Ovary (tissue), 9 donors: ENCODE data around the gene SLC25A18. TPM values are rescaled to one million over a fixed set of nuclear protein-coding genes. Genes with fewer than 3 reads are reported as not detected.
A peak's percentile ranks its signal among the peaks of the same experiment; 100 is the strongest.
"Not testable (repeated sequence)": the region's sequence is repeated elsewhere in the genome, so short reads cannot be mapped to it uniquely, and the experiment has no call there.

ENCODE experiments used
- DNase-seq, 5 donors: peaks; one replicate each; pipeline ENCODE4 v3.0.0-alpha.2; 2019 to 2020
- H3K27ac ChIP-seq, 2 donors: fragments of 200-600 bp; one replicate each; pipeline versions ENCODE4 v1.5.1 to v1.8.0; 2019 to 2022
- H3K27me3 ChIP-seq: fragments of 200-600 bp; one replicate; pipeline ENCODE4 v1.8.0; 2022
- H3K36me3 ChIP-seq: fragments of 200-600 bp; sonication (generic); one replicate; pipeline ENCODE4 v1.5.1; 2019
- H3K4me1 ChIP-seq: one replicate; pipeline ENCODE4 v1.8.1; 2013; ENCODE audit warnings: mild to moderate bottlenecking, moderate library complexity; ENCODE audit not compliant: insufficient read depth
- H3K4me3 ChIP-seq: fragments of 200-600 bp; sonication (generic); one replicate; pipeline ENCODE4 v1.5.1; 2017
- H3K9me3 ChIP-seq, 2 donors: fragments of 200-600 bp in 1 of 2; sonication (generic) in 1 of 2; one replicate each; pipeline versions ENCODE4 v1.5.1 to v1.8.1; 2013 to 2019; ENCODE audit warnings: mild to moderate bottlenecking in 1 of 2, moderate library complexity in 1 of 2
- CTCF ChIP-seq, 3 donors: fragments of 450-650 bp in 2 of 3; fragments of 200-600 bp in 1 of 3; IDR thresholded peaks; one replicate each; pipeline versions ENCODE4 v1.5.1 to v1.8.0; 2016 to 2022; ENCODE audit warnings: antibody characterized with exemption in 3 of 3, mild to moderate bottlenecking in 1 of 3
- EP300 ChIP-seq: sonication (generic); formaldehyde crosslinking; IDR thresholded peaks from one replicate; pipeline ENCODE4 v1.6.1; 2017; ENCODE audit warnings: antibody characterized with exemption
- POLR2A ChIP-seq: fragments of 450-650 bp; IDR thresholded peaks from one replicate; pipeline ENCODE4 v1.6.1; 2017; ENCODE audit warnings: antibody characterized with exemption, mild to moderate bottlenecking, moderate library complexity
- WGBS, 3 donors: extraction: QIAGEN DNeasy Blood & Tissue Kit in 1 of 3; methylation state at CpG; one replicate each; pipeline versions ENCODE4 v1.1.5 to v1.1.7; 2013 to 2017; 5-methylcytosine and 5-hydroxymethylcytosine counted together
- intact Hi-C, 4 donors: fragments of 100-400 bp; cut with DNase I; formaldehyde crosslinking; loops; one replicate each; pipeline versions ENCODE4 v1.11.0 to v1.15.1; 2022 to 2023
- polyA plus RNA-seq, 2 donors: library from polyadenylated mRNA; stranded (reverse); fragments of 200-250 nt in 1 of 2; fragments of 350-450 nt in 1 of 2; fragmentation: Illumina TruSeq in 1 of 2; extraction: RNeasy Lipid Tissue Mini Kit (QIAGEN cat#74804) in 1 of 2; gene quantifications; one replicate each; pipeline ENCODE4 v1.2.3, GENCODE V29; 2013 to 2014
- total RNA-seq, 7 donors: library from RNA; depleted of rRNA in 2 of 7; stranded (reverse); fragments of >200 nt in 2 of 7; fragmentation: NEBNext Ultra II Directional in 3 of 7; extraction: Animal tissue kit (Norgen Biotek cat#: 25700) in 3 of 7; gene quantifications; one replicate each; pipeline versions ENCODE4 v1.1.0 to v1.2.4, GENCODE V29; 2016 to 2023
- donor health status: DM: no; HTN: no; CAD: no; lungs with moderate emphysema.
- donor health status: DM: no; HTN: no; CAD: no.
- donor health status: Bipolar disorder and iron deficiency.
- donor health status: DM: yes; HTN: yes; CAD: no.
- donor health status: DM: no; HTN: no; CAD: no.
- donor health status: DM: yes; HTN: yes; CAD: no.

SLC25A18 gene
- total and polyA plus RNA-seq, 9 donors = 0.41 to 2.8 (median 1.3) TPM

DNA sequence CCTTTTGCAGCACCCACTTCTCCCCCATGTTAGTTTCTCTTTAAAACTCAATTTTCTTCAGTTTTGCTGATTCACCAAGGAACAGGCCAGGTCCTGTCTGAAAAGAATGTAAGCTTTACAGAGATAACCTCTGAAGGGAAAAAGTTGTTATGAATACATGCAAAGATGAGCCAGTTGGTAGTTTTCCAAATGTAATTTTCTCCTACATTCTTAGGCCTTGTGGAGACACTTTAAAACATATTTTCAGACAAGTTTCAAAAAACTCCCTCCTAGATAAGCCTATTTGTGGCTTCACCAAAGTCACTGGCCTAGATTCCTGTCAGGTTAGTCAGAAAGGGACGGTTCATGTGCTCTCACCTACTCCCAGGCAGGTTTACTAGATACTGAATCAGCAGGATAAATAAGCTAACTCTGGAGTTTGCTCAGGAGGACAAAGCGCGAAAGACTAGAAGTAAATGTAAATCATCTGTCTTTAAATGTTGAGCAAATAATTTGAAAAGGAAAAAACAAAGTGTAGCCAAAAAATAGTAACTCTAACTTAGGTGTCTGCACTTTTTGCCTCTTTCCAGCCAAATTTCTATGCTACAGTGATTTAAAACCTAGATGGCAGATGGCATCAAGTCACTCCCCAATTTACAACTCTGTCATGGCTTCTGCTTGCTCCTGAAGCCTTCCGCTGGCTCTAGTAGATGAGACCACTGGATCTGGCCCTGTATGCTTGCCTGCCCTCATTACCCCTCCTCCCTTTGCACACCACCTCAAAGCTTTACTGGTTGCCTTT lies 70.1 kb downstream of the SLC25A18 start:
- Histone ChIP-seq H3K4me1 (peaks cover 4% of the 10 kb centered on the region), H3K36me3 (no peaks in the 10 kb centered on the region), H3K4me3 (no peak overlapping the region), H3K9me3 (no peaks in the 10 kb centered on the region), H3K27me3 (no peaks in the 10 kb centered on the region), H3K27ac (peak overlapping the region in 1 of 2 donors; percentile 62)
- no peak for DNase-seq
- intact Hi-C loops = loop anchor here in 1 of 4 donors (10.0 kb wide), 1 partner anchor 59 kb away; no protein-coding TSS in a partner anchor
- 20 to 23% (median 20%) methylated on average over 4 of the region's 4 CpGs for WGBS, 3 donors
- TF ChIP-seq POLR2A (no peak), CTCF (IDR thresholded peaks at IDR 0.05) (no peak), EP300 (no peak)

DNA sequence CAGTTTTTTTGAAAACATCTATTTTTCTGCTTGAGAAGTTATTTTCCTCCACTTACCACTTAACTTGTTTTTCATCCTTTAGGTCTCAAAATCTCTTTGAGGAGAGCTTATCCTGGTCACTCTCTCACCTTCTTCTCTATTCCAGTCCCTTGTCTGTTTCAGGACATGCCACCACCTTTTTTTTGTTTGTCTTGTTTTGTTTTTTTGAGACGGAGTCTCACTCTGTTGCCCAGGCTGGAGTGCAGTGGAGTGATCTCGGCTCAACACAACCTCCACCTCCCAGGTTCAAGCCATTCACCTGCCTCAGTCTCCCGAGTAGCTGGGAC lies 70.7 kb downstream of the SLC25A18 start:
- 53 to 71% (median 67%) methylated on average over 3 of the region's 3 CpGs for WGBS, 3 donors
- no peak for DNase-seq
- H3K4me3 ChIP-seq = no peak overlapping the region
- H3K27me3 ChIP-seq = no peaks in the 10 kb centered on the region
- intact Hi-C loops = loop anchor here in 1 of 4 donors (10.0 kb wide), 1 partner anchor 59 kb away; no protein-coding TSS in a partner anchor
- H3K36me3 ChIP-seq = no peaks in the 10 kb centered on the region
- TF ChIP-seq POLR2A = no peak
- no peak for TF ChIP-seq EP300
- TF ChIP-seq CTCF (IDR thresholded peaks at IDR 0.05) = no peak
- H3K9me3 ChIP-seq = no peaks in the 10 kb centered on the region
- H3K4me1 ChIP-seq = peaks cover 4% of the 10 kb centered on the region
- H3K27ac ChIP-seq = peak overlapping the region in 1 of 2 donors; percentile 62

DNA sequence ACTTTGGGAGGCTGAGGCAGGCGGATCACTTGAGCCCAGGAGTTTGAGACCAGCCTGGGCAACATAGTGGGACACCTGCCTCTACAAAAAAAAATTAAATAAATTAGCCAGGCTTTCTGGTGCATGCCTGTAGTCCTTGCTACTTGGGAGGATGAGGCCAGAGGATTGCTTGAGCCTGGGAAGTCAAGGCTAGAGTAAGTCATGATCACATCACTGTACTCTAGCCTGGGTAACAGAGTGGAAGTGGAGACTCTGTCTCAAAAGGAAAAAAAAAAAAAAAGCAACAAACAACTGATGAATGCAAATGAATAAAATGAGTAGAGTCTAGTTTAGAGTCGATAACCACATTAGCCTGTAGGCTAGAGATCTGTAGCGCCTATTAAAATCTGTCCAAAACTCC lies 71.4 kb downstream of the SLC25A18 start:
- Histone ChIP-seq H3K27me3 (no peaks in the 10 kb centered on the region), H3K4me3 (no peak overlapping the region), H3K4me1 (peaks cover 5% of the 10 kb centered on the region), H3K9me3 (no peaks in the 10 kb centered on the region), H3K36me3 (no peaks in the 10 kb centered on the region), H3K27ac (no peak overlapping the region)
- TF ChIP-seq POLR2A = no peak
- WGBS, 3 donors = 93 to 96% (median 94%) methylated on average over 3 of the region's 3 CpGs
- intact Hi-C loops = loop anchor here in 1 of 4 donors (10.0 kb wide), 1 partner anchor 60 kb away; no protein-coding TSS in a partner anchor
- DNase-seq = no peak

DNA sequence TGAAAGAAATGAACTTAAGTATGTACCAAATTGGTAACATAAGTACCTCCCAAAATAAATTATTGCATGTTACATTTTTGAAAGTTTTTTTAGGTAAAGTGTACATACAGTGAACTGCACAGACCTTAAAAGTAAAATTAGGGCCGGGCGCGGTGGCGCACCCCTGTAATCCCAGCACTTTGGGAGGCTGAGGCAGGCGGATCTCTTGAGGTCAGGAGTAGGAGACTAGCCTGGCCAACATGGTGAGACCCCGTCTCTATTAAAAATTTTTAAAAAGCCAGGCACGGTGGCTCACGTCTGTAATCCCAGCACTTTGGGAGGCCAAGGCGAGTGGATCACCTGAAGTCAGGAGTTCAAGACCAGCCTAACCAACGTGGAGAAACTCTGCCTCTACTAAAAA lies 73.6 kb downstream of the SLC25A18 start:
- intact Hi-C loops = loop anchor here in 1 of 4 donors (10.0 kb wide), 1 partner anchor 62 kb away; no protein-coding TSS in a partner anchor
- not testable (repeated sequence) for DNase-seq, H3K27ac ChIP-seq, H3K36me3 ChIP-seq, H3K4me3 ChIP-seq, H3K9me3 ChIP-seq, H3K27me3 ChIP-seq, H3K4me1 ChIP-seq
- 84 to 94% (median 88%) methylated on average over 10 of the region's 10 CpGs for WGBS, 3 donors

- intact Hi-C loops = loop anchor here in 1 of 4 donors (10.0 kb wide), 1 partner anchor 63 kb away; no protein-coding TSS in a partner anchor
- H3K36me3 ChIP-seq = no peaks in the 10 kb centered on the region
- H3K27me3 ChIP-seq = no peaks in the 10 kb centered on the region
- peak overlapping the region; percentile 97 to 99 for H3K27ac ChIP-seq
- peak overlapping the region; percentile 92 for H3K4me3 ChIP-seq
- no peak for DNase-seq
- TF ChIP-seq EP300 (no peak), CTCF (IDR thresholded peaks at IDR 0.05) (no peak), POLR2A (no peak)
- no peaks in the 10 kb centered on the region for H3K9me3 ChIP-seq
- WGBS, 3 donors = 49 to 56% (median 49%) methylated on average over 10 of the region's 10 CpGs
- peaks cover 8% of the 10 kb centered on the region for H3K4me1 ChIP-seq
These were observed 74.3 kb downstream of the SLC25A18 start for GRCh38 chr22:17637490-17638181.
